GM12878 (cell line): ENCODE measurements around the gene GPC6. TPM values are rescaled to one million over a fixed set of nuclear protein-coding genes. Genes with fewer than 3 reads are reported as not detected.

Experiments
- ATAC-seq: fragments of 200-7000 bp; cut with Tn5 transposase; 3 replicates; pipeline ENCODE4 v1.9.1; 2020; ENCODE audit warnings: mild to moderate bottlenecking, moderate library complexity
- BruUV-seq: library from RNA; stranded (reverse); fragments of 400-500 nt; replicated peaks from 2 replicates; lab custom pipeline; 2021; lab: Mats Ljungman, UMichigan
- CTCF ChIA-PET: fragments of 300-600 bp; sonication (Branson Sonifier 250); formaldehyde crosslinking; extraction: SDS; loops from one replicate; lab custom pipeline; 2021; ENCODE audit warnings: inconsistent platforms; lab: Yijun Ruan, JAX
- POLR2A ChIA-PET: fragments of 350-600 bp; formaldehyde crosslinking; extraction: SDS; loops from one replicate; lab custom pipeline; 2021; ENCODE audit warnings: inconsistent platforms; lab: Charles Lee
- RAD21 ChIA-PET: fragments of 300-600 bp; sonication (Branson Sonifier 250); formaldehyde crosslinking; loops from one replicate; lab custom pipeline; 2023; ENCODE audit warnings: antibody characterized with exemption; ENCODE audit not compliant: unreplicated experiment; lab: Charles Lee
- SMC1A ChIA-PET: fragments of 300-600 bp; sonication (Branson Sonifier 250); formaldehyde crosslinking; loops from one replicate; lab custom pipeline; 2023; ENCODE audit not compliant: unreplicated experiment, uncharacterized antibody; lab: Charles Lee
- DNase-seq: peaks from one replicate; pipeline ENCODE4 v3.0.0-alpha.2; 2011; ENCODE audit warnings: low read depth, low spot score
- FAIRE-seq: peaks from 3 replicates; lab custom pipeline; 2011; peaks lifted over from hg19 to GRCh38; lab: Jason Lieb, UNC
- H2AFZ ChIP-seq: 2 replicates; pipeline ENCODE4 v1.6.0; 2011; ENCODE audit warnings: low read depth, low read length, control low read depth; ENCODE audit not compliant: control insufficient read depth
- H3K27ac ChIP-seq: 2 replicates; pipeline ENCODE4 v1.5.1; 2011; ENCODE audit warnings: control low read depth; ENCODE audit not compliant: control insufficient read depth, insufficient read depth
- H3K27me3 ChIP-seq, 2 experiments: replicated peaks in 1 of 2; 2 replicates each; pipeline versions ENCODE4 v1.6.0 to v1.6.1; 2011; ENCODE audit warnings: low read length in 1 of 2; ENCODE audit not compliant: control insufficient read depth in 2 of 2, insufficient read depth in 2 of 2
- H3K36me3 ChIP-seq, 2 experiments: 2 replicates each; pipeline ENCODE4 v1.5.1; 2011; ENCODE audit warnings: low read length in 1 of 2; ENCODE audit not compliant: control insufficient read depth in 2 of 2, insufficient read depth in 2 of 2
- H3K4me1 ChIP-seq: 2 replicates; pipeline ENCODE4 v1.6.1; 2011; ENCODE audit warnings: mild to moderate bottlenecking, low read length, moderate library complexity, mixed read lengths; ENCODE audit not compliant: control insufficient read depth, insufficient read depth
- H3K4me2 ChIP-seq: 2 replicates; pipeline ENCODE4 v1.6.0; 2011; ENCODE audit warnings: control low read depth; ENCODE audit not compliant: control insufficient read depth, insufficient read depth
- H3K4me3 ChIP-seq: fragments of 200-600 bp; sonication (generic); 2 replicates; pipeline ENCODE4 v1.5.1; 2016
- H3K79me2 ChIP-seq: 2 replicates; pipeline ENCODE4 v1.6.0; 2011; ENCODE audit warnings: low read length; ENCODE audit not compliant: control insufficient read depth, insufficient read depth
- H3K9ac ChIP-seq: 2 replicates; pipeline ENCODE4 v1.8.0; 2011; ENCODE audit warnings: low read length, control low read depth, mixed read lengths; ENCODE audit not compliant: control insufficient read depth, insufficient read depth
- H3K9me3 ChIP-seq: replicated peaks from 3 replicates; pipeline ENCODE4 v1.5.1; 2011; ENCODE audit warnings: mild to moderate bottlenecking, low read length; ENCODE audit not compliant: control insufficient read depth, insufficient read depth
- H4K20me1 ChIP-seq: 2 replicates; pipeline ENCODE4 v1.6.0; 2011; ENCODE audit not compliant: control insufficient read depth, insufficient read depth
- E4F1 ChIP-seq: fragments of 450-650 bp; IDR thresholded peaks from 2 replicates; pipeline ENCODE4 v1.6.1; 2018; ENCODE audit warnings: borderline replicate concordance, mild to moderate bottlenecking; ENCODE audit not compliant: partially characterized antibody
- EED ChIP-seq: sonication (generic); IDR thresholded peaks from 2 replicates; pipeline ENCODE4 v1.6.1; 2016; ENCODE audit warnings: antibody characterized with exemption, low read depth
- RAD21 ChIP-seq: IDR thresholded peaks from 2 replicates; pipeline ENCODE4 v1.6.1; 2011; ENCODE audit warnings: mild to moderate bottlenecking, low read depth, low read length, moderate library complexity; ENCODE audit not compliant: insufficient read depth
- RCOR1 ChIP-seq: conservative IDR thresholded peaks from 2 replicates; pipeline ENCODE4 v1.6.1; 2012; ENCODE audit warnings: low read depth, low read length, improper control_type of control experiment
- ZSCAN29 ChIP-seq: fragments of 450-650 bp; IDR thresholded peaks from 2 replicates; pipeline ENCODE4 v1.6.1; 2017; ENCODE audit warnings: mild to moderate bottlenecking, moderate library complexity
- WGBS: methylation state at CpG from one replicate; pipeline ENCODE4 v1.1.6; 2016; ENCODE audit warnings: low lambda C conversion rate; ENCODE audit not compliant: insufficient replicate concordance, insufficient coverage; ENCODE audit errors: missing lambda C conversion rate; 5-methylcytosine and 5-hydroxymethylcytosine counted together
- in situ Hi-C: fragments of 300-500 bp; cut with MboI; formaldehyde crosslinking; loops from 9 replicates; pipeline ENCODE4 v1.14.3; 2018; ENCODE audit warnings: mixed read lengths
- intact Hi-C: fragments of 100-400 bp; cut with micrococcal nuclease; formaldehyde crosslinking; loops from one replicate; pipeline ENCODE4 v1.14.2; 2022; ENCODE audit not compliant: unreplicated experiment
- polyA plus RNA-seq, 11 experiments: library from polyadenylated mRNA; depleted of rRNA in 4 of 11; unstranded in 6 of 11; stranded (reverse) in 5 of 11; fragments of >200 nt; fragmentation: Nextera tagmentation in 4 of 11; fragmentation: Illumina TruSeq in 1 of 11; extraction: Ambion mirVana in 4 of 11; extraction: Trizol in 1 of 11; gene quantifications; 1 replicate in 1 of 11; 2 replicates in 10 of 11; pipeline versions ENCODE4 v1.2.1 to v1.2.3, GENCODE V29; 2011 to 2016; ENCODE audit warnings: inconsistent platforms in 2 of 11, missing spikeins in 2 of 11, low read depth in 1 of 11
- total RNA-seq, 4 experiments: library from RNA; depleted of rRNA in 3 of 4; stranded (reverse); fragments of >200 nt in 3 of 4; fragmentation: Illumina TruSeq in 1 of 4; extraction: Trizol in 1 of 4; gene quantifications; 2 replicates each; pipeline versions ENCODE4 v1.2.1 to v1.2.3, GENCODE V29; 2013 to 2021

The GPC6 gene
- total and polyA plus RNA-seq, 10 of the 15 experiments (the other 5 are each of a cell fraction or from before 2014, with no cell fraction given), result 0.03 to 0.04 (median 0.03) TPM; not detected in 7

- RAD21 ChIA-PET, result no interaction called here
- BruUV-seq, result no TSS peak
- Histone ChIP-seq H2AFZ (no peak overlapping the region), H3K4me2 (no peak overlapping the region), H3K4me3 (no peak overlapping the region), H3K27ac (no peak overlapping the region), H3K36me3 (no peaks in the 10 kb centered on the region), H3K9me3 (no peaks in the 10 kb centered on the region), H3K9ac (no peak overlapping the region), H4K20me1 (no peaks in the 10 kb centered on the region), H3K79me2 (no peaks in the 10 kb centered on the region), H3K27me3 (no peaks in the 10 kb centered on the region), H3K4me1 (no peaks in the 10 kb centered on the region)
- TF ChIP-seq RAD21, result no peak
- TF ChIP-seq EED, result no peak
- no peak for TF ChIP-seq RCOR1
- no peak for TF ChIP-seq ZSCAN29
- no peak for TF ChIP-seq E4F1
- in situ Hi-C loops (no loop called here), intact Hi-C loops (no loop called here)
- WGBS, result 85% methylated on average over 1 of the region's 1 CpG
- SMC1A ChIA-PET, result no interaction called here
- DNase-seq, result no peak
- FAIRE-seq, result no peak
- CTCF ChIA-PET, result no interaction called here
- ATAC-seq, result no peak
- POLR2A ChIA-PET, result interaction anchor here (0.5 kb wide), 1 partner anchor 23 kb away, joined by 6 read pairs; no protein-coding TSS in a partner anchor
These were observed 895.1 kb downstream of the GPC6 start for GRCh38 chr13:94121686-94122085.
